ENCODE measurements around the gene ST8SIA2.

Gene ST8SIA2, protein sequence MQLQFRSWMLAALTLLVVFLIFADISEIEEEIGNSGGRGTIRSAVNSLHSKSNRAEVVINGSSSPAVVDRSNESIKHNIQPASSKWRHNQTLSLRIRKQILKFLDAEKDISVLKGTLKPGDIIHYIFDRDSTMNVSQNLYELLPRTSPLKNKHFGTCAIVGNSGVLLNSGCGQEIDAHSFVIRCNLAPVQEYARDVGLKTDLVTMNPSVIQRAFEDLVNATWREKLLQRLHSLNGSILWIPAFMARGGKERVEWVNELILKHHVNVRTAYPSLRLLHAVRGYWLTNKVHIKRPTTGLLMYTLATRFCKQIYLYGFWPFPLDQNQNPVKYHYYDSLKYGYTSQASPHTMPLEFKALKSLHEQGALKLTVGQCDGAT

DNA sequence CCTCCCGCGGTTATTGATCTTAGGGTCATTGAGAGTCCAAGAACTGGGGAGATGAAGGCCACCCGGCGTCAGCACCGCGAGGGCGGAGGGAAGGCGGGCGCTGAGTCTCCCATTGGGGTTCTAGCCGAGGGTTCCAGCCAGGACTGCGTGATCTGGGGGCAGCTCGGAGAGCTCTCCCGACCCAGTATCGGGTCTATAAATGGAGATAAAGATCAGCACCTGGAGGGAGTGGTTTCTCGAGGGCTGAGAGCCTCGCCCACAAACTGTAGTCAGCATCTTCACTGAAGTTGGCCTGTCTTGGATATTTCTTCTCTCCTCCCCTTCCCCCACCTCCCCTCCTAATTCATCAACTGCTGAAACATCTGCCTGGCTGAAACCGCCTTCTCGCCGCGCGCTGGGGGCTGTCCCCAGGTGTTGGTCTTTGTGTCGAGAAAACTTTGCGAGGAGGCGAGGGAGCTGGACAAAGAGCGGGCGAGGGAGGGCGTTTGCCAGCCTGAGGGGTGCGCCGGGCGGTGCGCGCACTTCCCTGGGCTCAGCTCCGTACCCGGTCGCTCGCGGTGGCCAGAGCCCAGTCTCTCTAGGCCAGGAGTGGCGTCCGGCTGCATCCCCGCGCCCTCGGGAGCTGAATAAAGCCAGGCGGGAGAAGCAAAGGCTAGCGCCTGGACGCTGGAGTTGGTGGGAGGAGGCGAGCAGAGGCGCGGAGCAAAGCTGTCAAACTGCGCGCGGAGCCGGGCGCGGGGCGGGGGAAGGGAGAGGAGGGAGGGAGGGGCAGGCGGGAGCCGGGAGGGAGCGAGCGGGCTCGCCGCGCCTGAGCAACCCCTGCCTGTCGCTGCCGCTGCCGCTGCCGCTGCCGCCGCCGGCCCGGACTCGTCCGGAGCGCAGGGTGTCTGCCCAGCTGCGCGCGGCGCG is at the start of gene ST8SIA2:
TSS of gene ST8SIA2 (plus strand) at position 811 of the 909 bp plus-strand sequence. CDS start 184 bp downstream, outside the sequence.
- DNase-seq, result no peak

DNA sequence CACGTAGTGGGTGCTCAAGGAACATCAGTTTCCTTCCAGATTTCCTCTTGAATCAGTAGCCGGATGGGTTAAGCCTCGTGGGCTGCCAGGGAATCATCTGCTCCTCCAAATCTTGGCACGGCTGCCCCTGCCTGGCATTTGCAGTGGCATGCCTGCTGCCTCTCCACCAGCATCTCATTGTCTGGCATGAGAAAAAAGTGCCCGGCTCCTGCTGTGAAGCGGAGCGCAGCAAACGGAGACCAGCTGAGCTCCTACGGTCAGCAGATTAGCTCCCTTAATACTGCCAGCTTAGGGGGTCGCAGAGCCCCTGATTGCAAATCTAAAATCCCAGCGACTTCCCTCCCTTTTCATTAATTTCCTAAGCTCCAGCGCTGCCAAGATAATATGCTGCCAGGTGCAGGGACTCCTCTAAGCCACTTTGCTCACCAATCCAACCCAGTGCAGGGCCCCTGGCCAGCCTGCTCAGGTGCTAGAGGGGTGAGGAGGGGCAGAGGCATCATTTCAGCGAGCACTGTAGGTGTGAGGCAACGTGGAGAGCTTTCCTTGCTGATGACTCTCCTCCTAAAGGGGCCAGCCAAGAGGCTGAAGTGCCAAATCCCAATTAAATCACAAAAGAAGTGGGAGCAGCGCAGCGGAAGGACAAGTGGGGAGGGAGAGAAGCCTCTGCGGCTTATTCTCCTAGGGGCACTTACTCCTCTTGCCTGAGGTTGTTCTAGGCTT is 49.6 kb upstream of the ST8SIA2 start:
- DNase-seq, result no peak

DNA sequence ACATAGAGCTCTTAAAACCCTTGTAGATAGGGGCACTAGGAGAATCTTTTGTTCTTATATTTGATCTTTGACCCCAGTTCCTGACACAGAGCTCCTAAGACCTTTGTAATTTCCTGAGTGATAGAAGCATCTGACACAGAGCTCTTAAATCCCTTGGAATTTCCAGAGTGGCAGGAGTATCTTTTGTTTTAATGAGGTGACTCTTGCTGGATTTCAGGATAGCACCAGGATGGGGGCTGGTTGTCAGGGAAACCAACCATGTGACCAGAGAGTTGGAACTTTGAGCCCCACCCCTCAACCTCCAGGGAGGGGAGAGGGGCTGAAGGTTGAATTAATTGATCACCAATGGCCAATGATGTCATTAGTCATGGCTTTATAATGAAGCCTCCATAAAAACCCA is 47.6 kb upstream of the ST8SIA2 start:
- no peak for DNase-seq

DNA sequence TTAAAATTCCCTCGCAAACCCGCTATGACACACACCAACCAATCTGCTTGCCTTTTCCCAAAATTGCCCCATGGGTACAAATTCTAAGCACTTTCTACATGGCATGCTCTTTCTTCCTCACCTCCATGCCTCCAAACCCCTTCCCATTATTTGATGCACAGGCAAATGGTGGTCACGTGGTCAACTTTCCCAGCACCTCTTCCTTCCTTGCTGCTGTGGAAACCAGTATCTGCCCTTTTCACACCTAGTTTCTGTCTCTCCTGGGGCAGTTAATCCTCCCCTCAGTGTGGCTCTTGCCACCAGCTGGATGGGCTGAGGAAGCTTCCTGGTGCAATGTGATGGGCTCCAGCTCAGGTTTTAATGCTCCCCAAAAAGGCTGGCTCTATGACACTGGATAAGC is 38.4 kb upstream of the ST8SIA2 start:
- no peak for DNase-seq

DNA sequence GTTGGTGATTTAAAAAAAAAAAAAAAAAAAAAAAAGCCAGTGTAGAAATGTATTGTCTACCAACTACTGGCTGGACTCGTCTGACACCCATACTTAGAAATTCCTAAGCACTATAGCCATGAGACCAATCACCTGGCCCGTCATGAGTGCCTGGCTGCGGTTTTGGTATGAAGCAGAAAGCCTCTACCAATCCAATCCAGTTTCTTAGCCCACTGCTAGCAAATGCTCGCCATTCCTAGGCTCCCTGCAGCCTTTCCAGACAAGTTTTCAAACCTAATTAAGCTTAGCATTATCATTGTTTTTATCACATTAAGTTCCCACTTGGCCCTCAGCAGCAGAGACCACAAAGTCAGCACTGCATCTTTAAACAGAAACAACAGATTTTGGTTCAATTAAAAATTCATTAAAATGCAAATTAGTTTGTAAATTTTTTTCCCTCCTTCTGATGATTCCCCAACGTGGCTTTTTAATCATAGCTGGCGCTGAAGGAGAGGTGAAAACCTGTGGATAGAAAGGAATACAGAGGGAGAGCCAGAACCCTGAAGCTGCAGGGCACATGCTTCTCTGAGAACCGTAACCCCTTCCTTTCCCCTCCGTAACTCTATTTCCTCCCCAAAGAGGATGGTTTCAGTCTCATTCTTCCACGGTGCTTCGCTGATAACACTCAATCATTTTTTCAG is 32.2 kb upstream of the ST8SIA2 start:
- no peak for DNase-seq

DNA sequence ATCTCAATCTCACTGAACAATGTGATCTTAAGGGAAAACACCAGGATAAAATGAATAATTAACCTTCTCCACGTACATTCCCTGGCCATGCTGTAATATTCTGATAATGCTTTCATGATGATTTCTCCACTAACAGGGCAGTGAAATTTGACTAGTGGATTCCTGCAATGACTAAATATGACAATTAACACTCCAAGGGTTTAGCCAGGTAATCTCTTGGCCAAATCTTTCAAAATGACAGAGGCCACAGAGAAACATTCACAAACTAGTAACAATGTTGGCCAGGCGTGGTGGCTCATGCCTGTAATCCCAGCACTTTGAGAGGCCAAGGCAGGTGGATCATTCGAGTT is 31.7 kb upstream of the ST8SIA2 start:
- no peak for DNase-seq

DNA sequence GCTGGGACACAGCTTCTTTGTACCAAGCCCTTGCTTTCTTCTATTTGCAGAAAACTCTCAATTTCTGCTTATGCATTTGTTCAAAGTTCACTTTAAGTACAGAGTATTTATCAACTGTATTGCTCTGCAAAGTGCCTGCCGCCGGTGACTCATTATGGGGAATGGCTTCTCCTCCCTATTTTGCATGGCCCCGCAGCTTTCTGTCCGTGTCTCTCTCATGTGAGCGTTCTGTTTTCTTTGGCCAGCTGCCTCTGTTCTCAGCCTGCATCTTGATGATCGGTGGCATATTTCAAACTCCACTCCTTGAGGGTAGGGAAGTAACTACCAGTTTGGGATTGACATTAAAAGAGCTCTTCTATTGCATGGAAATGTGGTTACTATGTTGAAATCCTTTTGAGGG is 28.6 kb upstream of the ST8SIA2 start:
- no peak for DNase-seq

DNA sequence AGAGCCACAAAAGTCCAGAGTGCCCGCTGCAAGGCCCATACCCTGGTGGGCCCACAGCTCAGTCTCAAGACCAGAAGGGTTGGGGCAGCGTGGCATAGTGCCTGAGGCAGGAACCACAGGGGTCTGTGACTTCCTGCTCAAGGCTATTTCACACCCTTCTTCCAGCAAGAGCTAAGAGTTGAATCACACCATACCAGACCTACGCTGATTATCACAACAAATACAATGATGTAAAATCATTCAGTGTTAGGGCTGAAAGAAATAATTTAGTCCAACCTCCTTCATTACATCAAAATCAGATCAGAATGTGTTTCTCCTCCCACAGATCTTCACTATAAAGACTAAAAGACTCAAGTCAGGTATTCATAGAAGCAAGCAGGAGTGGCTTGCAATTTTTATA is 27.8 kb upstream of the ST8SIA2 start:
- no peak for DNase-seq

DNA sequence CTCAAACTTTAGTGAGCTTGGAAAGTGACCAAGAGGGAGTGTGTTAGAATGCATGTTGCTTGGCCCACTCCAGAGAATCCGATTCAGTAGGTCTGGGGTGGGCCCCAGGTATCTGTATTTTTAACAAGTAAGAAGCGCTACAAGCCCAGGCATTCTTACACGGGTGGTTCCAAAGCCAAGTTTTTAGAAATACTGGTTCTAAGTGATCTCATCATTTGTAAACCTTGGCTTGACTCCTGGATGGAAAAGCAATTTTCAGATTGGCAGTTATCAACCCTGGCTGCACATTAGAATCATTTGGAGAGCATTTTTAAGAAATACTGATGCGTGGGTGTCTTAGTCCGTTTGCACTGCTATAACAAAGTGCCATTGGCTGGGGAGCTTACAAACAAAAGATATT is 27.3 kb upstream of the ST8SIA2 start:
- no peak for DNase-seq

DNA sequence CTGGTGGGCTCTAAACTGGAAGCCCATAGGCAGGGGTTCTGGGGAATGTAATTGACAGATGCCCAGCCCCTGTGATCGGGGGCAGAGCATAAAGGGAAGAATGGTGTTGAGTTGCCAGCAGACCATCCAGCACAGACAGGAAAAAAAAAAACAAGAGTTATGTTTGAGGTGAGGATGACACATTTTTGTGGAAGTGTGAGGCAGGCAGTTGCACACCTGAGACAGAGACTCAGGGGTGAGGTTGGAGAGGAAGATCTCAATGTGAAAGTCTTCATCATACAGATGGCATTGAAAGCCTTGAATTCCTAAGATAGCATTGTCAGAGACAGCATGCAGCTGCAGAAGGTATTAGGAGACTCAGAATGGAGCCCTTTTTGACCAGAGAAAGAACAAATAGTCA is 18.6 kb upstream of the ST8SIA2 start:
- no peak for DNase-seq

DNA sequence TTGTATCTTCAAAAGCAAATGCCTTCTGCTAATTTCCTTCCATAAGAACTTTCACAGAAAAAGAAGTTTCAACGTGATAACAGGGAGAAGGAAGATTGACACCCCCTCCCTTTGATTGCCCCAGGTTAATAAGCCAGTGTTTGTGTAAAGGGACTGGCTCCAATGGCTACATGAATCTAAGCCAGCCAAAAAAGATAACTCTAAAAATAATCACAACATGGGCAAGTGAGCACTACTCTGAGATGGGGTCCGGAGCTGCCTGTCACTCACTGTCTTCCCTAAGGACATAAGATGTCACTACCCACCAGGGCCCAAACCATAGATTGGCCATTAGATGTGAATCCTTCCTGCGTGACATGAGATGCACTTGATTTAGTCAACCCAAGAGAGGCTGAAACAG is 17.6 kb upstream of the ST8SIA2 start:
- DNase-seq, result no peak

DNA sequence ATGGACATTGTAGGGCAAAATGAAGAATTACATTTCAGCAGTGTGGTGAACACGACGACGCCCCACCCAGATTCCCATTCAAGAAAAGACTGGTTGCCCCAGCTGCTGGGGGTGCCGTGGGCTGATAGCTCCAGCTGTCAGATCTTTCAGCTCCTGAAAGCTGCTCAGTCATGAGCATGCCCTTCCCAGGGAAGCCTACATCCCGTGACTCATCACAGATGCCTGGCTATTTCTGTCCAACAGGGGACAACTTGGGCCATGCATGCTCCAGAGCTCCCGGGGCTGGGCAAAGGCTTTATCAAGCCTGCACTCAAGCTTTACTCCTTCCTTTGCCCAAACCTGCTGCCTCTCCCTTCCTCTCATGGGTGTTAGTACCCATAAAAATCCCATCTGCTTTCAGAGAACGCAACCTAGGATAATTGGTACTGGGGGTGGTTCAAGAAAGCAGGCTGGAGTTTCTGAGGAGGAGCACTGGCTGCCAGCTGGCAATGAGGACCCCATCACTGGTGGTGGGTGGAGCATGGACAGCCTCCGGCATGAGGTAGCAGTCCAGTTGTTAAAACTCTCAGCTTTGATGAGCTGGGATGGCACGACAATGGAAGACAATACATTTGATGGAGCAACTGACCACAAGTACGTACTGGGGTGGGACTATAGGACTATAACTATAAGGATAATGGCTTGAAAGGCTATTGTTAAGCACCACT is 16.4 kb upstream of the ST8SIA2 start:
- no peak for DNase-seq

DNA sequence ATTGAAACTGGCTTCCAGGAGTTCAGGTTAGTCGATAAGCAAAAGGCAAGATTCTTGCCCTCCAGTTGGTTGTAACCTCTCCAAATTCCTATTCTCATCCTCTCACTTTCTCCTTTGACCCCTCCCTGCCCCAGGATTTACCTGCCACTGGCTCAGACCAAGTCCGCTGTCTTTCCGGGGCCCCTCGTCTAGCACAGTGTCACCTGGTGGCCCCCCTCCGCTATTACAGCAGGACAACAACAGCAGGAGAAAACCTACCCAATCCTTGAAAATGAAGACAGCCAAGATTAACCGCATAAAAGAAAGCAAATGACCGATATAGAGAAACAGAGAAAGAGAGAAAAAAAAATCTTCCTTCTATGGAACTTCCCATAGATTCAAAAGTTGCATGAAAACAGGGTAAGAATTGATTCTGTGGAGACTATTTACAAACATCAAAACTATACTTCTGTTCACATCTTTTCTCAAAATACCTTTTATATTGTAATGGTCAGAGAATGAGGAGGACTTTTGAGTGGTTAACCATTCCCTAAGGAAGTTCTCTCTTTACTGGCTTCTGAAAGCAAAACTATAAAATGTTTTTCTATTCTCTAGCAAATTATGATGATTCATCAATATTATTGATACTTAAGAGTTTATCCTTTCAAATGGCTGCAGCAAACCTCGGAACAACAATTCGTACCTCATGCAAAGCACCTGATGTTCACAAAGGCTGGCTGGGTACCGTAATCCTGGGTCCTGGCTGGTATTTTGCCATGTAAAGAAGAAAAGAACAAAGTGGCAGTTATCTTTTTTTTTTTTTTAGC is 10.0 kb upstream of the ST8SIA2 start:
- DNase-seq, result no peak

DNA sequence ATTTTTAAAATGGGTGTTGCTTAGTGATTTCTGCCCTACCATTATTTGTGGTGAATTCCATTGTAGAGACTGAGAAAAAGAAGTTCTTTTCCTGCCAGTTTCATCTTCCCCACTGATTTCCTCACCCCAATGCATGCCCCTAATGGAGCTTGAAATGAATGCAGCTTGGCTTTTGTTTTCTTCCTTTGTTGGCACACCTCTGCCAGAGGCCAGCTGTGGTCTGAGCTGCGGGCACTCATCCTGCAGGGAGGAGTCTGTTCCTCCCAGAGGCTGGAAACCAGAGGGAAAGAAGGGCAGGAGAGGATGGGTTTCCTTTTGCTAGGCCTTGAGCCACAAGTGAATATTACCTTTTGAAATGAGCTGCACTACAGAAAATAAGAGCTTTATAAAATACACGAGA is 9.3 kb upstream of the ST8SIA2 start:
- no peak for DNase-seq

DNA sequence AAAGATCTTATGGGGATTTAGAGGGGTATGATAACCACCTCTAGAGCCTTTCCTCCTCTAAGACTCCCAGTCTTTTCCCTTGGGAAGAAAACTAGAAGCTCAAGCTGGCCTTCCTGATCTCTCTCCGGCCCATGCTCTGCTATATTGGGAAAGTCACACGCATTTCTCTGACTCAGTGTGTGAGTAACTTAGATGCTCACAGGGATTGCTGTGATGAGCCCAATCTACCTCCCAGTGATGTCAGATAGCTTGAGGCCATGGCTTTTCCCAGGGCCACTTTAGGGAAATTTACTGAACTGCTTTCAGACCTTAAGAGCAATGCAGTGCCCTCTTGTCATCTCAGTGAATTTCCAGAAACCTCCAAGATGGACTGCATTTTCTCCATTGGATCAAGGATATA is 8.6 kb upstream of the ST8SIA2 start:
- no peak for DNase-seq

DNA sequence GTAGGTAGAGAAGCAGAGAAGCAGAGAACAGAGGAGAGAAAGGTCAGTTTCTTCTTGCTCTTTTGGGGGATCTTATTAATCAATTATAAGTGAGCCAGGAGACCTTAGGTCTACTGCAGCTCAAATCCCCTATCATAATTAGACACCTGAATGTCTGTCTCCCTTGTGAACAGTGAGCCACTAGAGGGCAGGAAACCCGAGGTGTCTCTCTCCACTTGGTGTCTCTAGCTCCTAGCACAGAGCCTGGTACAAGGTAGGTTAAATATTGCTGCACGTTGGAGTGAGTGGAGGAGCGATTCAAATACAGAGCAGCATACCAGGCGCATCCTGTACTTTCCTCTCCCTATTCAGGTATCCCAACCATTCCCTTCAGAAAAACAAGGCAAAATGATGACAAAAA is 2.0 kb upstream of the ST8SIA2 start:
- DNase-seq, result no peak

DNA sequence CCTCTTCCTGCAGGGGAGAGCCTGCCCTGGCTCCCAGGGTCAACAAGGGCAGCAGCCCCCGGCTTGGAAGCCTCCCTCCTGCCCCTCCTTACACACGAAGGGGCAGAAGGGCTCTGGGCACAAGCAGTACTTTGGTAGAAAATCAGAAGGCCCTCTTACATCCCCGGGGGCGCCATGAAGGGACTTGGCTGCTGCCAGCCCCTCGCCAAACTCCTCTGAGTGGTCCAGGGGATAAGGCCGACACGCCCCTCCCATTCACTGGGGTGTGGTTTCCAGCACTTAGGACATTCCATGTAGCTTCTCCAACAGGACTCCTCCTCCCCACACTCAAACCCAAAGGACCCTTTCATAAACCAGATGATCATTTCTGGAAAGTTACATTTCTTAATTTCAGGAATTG is 1.2 kb upstream of the ST8SIA2 start:
- no peak for DNase-seq

DNA sequence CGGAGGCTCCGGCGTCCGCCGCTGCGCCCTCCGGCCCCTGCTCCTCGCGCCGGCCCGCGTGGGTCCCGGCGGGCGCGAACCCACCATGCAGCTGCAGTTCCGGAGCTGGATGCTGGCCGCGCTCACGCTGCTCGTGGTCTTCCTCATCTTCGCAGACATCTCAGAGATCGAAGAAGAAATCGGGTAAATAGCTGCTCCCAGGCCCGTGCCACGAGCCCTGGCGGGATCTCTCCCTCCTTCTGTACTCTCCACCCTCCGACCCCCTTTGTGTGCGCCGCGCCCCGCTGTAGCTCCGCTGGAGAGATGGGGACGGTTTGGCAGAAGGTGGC is 263 bp downstream of the ST8SIA2 start:
- DNase-seq, result no peak

DNA sequence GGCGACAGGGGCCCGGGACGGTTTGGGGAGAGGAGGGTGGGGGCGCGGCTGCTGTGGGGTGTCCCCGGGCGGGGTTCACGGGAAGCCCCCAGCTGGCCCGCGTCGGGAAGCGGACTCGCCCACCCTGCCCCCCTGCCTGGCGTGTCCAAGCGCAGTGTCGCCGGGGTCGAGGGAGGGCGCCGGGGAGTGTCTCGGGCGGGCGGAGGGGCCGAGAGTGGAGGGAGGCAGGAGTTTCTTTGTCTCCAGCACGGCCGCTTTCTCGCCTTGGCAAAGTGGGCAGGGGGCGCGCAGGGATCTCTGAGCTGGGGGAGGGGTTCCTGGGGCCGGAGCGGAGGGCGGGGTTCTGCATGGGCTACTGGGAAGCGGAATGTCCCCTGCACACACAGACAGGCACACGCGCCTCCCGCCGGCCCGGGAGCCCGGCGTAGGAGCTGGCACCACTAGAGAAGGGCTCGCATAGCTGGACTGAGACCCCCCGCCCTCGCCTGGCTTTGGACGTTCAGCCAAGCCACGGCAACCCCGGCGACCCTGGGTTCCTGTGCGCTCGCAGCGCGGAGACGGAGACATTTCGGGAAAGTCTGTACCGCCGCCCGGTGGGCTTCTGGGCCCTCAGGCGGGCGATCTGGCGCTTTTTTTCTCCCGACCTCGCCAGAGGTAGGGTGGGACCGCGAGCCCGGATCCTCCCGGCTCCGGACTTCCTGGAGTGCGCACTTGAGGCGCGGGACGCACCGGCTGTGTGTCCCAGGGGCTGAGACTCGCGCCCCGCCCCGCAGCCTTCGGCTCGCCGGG is 822 bp downstream of the ST8SIA2 start:
- DNase-seq, result no peak

DNA sequence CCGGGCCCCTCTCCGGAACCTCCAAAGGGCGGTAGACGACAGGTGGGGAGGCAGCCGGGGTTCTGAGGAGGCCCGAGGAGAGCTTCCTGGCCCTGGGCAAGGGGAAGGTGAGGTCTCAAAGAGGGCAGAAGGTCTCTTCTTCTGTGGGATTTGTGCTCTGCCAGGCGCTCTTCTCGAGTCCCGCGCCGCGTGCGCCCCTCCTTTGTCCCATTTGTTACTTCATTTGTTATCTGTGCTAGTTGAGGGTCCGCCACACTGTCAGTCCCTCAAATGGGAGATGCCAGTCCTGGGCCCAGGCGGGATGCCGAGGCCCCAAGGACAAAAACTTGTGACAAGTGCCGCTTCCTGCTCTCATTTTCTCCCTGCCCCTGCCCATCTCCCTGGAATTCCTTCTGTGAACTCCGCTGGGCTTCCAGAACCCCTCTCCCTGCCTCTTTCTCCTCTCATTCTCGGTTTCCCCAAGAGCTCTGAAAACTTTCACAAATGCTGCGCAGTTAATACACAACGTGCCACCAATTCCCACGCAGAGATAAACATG is 1.5 kb downstream of the ST8SIA2 start:
- no peak for DNase-seq
